Loucy (cell line): ENCODE measurements around the gene YBX3.

ENCODE experiments used
- EZH2phosphoT487 ChIP-seq: fragments of 200-600 bp; IDR thresholded peaks from 2 replicates; pipeline ENCODE4 v1.6.1; 2018; ENCODE audit warnings: antibody characterized with exemption, mild to moderate bottlenecking, moderate library complexity, borderline replicate concordance
- TF ChIP-seq, protein P1 (sequence below): fragments of 200-600 bp; sonication (generic); conservative IDR thresholded peaks from 2 replicates; pipeline ENCODE4 v1.5.1; 2014; ENCODE audit warnings: mild to moderate bottlenecking, antibody characterized with exemption, low read length

DNA sequence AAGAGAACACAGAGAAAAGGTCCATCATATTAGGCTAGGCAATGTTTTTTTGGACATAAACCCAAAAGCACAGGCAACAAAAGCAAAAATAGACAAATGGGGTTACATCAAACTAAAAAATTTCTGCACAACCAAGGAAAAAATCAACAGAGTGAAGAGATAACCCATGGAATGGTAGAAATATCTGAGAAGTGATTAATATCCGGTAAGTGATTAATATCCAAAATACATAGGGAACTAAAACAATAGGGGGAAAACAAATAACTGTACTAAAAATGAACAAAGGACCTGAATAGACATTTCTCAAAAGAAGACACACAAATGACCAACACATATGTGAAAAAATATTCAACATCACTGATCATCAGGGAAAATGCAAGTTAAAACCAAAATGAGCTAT lies 53.6 kb downstream of the YBX3 start:
- TF ChIP-seq, protein P1, sequence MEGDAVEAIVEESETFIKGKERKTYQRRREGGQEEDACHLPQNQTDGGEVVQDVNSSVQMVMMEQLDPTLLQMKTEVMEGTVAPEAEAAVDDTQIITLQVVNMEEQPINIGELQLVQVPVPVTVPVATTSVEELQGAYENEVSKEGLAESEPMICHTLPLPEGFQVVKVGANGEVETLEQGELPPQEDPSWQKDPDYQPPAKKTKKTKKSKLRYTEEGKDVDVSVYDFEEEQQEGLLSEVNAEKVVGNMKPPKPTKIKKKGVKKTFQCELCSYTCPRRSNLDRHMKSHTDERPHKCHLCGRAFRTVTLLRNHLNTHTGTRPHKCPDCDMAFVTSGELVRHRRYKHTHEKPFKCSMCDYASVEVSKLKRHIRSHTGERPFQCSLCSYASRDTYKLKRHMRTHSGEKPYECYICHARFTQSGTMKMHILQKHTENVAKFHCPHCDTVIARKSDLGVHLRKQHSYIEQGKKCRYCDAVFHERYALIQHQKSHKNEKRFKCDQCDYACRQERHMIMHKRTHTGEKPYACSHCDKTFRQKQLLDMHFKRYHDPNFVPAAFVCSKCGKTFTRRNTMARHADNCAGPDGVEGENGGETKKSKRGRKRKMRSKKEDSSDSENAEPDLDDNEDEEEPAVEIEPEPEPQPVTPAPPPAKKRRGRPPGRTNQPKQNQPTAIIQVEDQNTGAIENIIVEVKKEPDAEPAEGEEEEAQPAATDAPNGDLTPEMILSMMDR = no peak
- TF ChIP-seq EZH2phosphoT487 = no peak
